B cell (primary cell): ENCODE results near the gene TTYH3. TPM values are rescaled to one million over a fixed set of nuclear protein-coding genes. Genes with fewer than 3 reads are reported as not detected.

Source experiments
- ATAC-seq: fragments of 200-7000 bp; cut with Tn5 transposase; one replicate; pipeline ENCODE4 v1.10.0; 2021; ENCODE audit warnings: low read depth, mild to moderate bottlenecking, moderate number of reproducible peaks, moderate library complexity
- CTCF ChIA-PET: fragments of 350-600 bp; sonication (Branson Sonifier 250); formaldehyde crosslinking; loops from one replicate; lab custom pipeline; 2021; ENCODE audit warnings: antibody characterized with exemption, inconsistent platforms; lab: Charles Lee
- POLR2A ChIA-PET: fragments of 350-600 bp; sonication (Branson Sonifier 250); formaldehyde crosslinking; loops from one replicate; lab custom pipeline; 2021; ENCODE audit warnings: antibody characterized with exemption; lab: Charles Lee
- DNase-seq: peaks from one replicate; pipeline ENCODE4 v3.0.0; 2013
- H2AFZ ChIP-seq: 2 replicates; pipeline ENCODE4 v1.6.1; 2012; ENCODE audit warnings: mild to moderate bottlenecking, low read depth, low read length; ENCODE audit not compliant: insufficient read depth, poor library complexity, severe bottlenecking
- H3K27ac ChIP-seq, 2 donors: 1 replicate in 1 of 2; 2 replicates in 1 of 2; pipeline ENCODE4 v1.5.1; 2012 to 2013; ENCODE audit warnings: low read length in 2 of 2, mild to moderate bottlenecking in 2 of 2, moderate library complexity in 1 of 2
- H3K27me3 ChIP-seq, 4 experiments: fragments of 200-600 bp in 1 of 4; sonication (generic) in 1 of 4; replicated peaks in 1 of 4; 1 replicate in 2 of 4; 2 replicates in 2 of 4; pipeline versions ENCODE4 v1.6.1 to v1.7.0; 2013 to 2016; ENCODE audit warnings: low read length in 3 of 4, mild to moderate bottlenecking in 2 of 4, mixed read lengths in 1 of 4, moderate library complexity in 1 of 4; ENCODE audit not compliant: insufficient read depth in 4 of 4, control insufficient read depth in 3 of 4; ENCODE audit errors: control extremely low read depth in 1 of 4
- H3K36me3 ChIP-seq, 2 experiments: replicated peaks in 1 of 2; 1 replicate in 1 of 2; 2 replicates in 1 of 2; pipeline versions ENCODE4 v1.6.1 to v1.7.1; 2013; ENCODE audit warnings: low read length in 1 of 2; ENCODE audit not compliant: insufficient read depth in 2 of 2, control insufficient read depth in 1 of 2; ENCODE audit errors: control extremely low read depth in 1 of 2, extremely low read depth in 1 of 2
- H3K4me1 ChIP-seq, 2 donors: fragments of 200-600 bp in 1 of 2; sonication (generic) in 1 of 2; 1 replicate in 1 of 2; 2 replicates in 1 of 2; pipeline versions ENCODE4 v1.5.1 to v1.6.1; 2013 to 2017; ENCODE audit warnings: low read length in 2 of 2; ENCODE audit not compliant: control insufficient read depth in 2 of 2, insufficient read depth in 2 of 2
- H3K4me2 ChIP-seq: replicated peaks from 2 replicates; pipeline ENCODE3; 2012; ENCODE audit warnings: mild to moderate bottlenecking, low read depth, low read length; ENCODE audit not compliant: poor library complexity, severe bottlenecking
- H3K4me3 ChIP-seq, 5 experiments: fragments of 200-600 bp in 1 of 5; sonication (generic) in 1 of 5; 1 replicate in 3 of 5; 2 replicates in 2 of 5; pipeline versions ENCODE4 v1.5.1 to v1.7.0; 2011 to 2016; ENCODE audit warnings: low read length in 4 of 5, mild to moderate bottlenecking in 4 of 5, low read depth in 2 of 5, control low read depth in 1 of 5, moderate library complexity in 1 of 5; ENCODE audit not compliant: insufficient read depth in 1 of 5; ENCODE audit errors: control extremely low read depth in 1 of 5, extremely low read depth in 1 of 5
- H3K79me2 ChIP-seq: fragments of 200-600 bp; sonication (generic); one replicate; pipeline ENCODE4 v1.6.0; 2016; ENCODE audit warnings: low read length; ENCODE audit not compliant: control insufficient read depth, insufficient read depth
- H3K9ac ChIP-seq: fragments of 200-600 bp; sonication (generic); 2 replicates; pipeline ENCODE4 v1.6.1; 2017; ENCODE audit warnings: mild to moderate bottlenecking, low read length, moderate library complexity
- H3K9me3 ChIP-seq, 3 donors: one replicate each; pipeline versions ENCODE4 v1.6.1 to v1.7.1; 2013; ENCODE audit warnings: low read length in 2 of 3; ENCODE audit not compliant: control insufficient read depth in 2 of 3, insufficient read depth in 1 of 3; ENCODE audit errors: control extremely low read depth in 1 of 3
- H4K20me1 ChIP-seq: 2 replicates; pipeline ENCODE4 v1.6.0; 2012; ENCODE audit warnings: mild to moderate bottlenecking, low read length; ENCODE audit not compliant: insufficient read depth, control insufficient read depth, poor library complexity, severe bottlenecking
- H3K27ac Mint-ChIP-seq: one replicate; pipeline ENCODE4 v1.8.0; 2021; ENCODE audit warnings: mixed read lengths
- H3K27me3 Mint-ChIP-seq: one replicate; pipeline ENCODE4 v1.8.0; 2021; ENCODE audit warnings: mixed read lengths
- H3K4me1 Mint-ChIP-seq: one replicate; pipeline ENCODE4 v1.8.0; 2021; ENCODE audit warnings: mixed read lengths
- H3K4me3 Mint-ChIP-seq: one replicate; pipeline ENCODE4 v1.8.0; 2021; ENCODE audit warnings: mixed read lengths
- H3K9me3 Mint-ChIP-seq: one replicate; pipeline ENCODE4 v1.8.0; 2022; ENCODE audit warnings: mixed read lengths; ENCODE audit not compliant: insufficient read depth
- EZH2 ChIP-seq: IDR thresholded peaks from 2 replicates; pipeline ENCODE4 v1.6.1; 2012; ENCODE audit warnings: borderline replicate concordance, low read depth, mild to moderate bottlenecking, moderate library complexity, low read length; ENCODE audit not compliant: insufficient read depth, poor library complexity, severe bottlenecking
- WGBS: methylation state at CpG from one replicate; pipeline ENCODE4 v1.1.5; 2013; ENCODE audit warnings: missing lambda C conversion rate; ENCODE audit not compliant: insufficient coverage; 5-methylcytosine and 5-hydroxymethylcytosine counted together
- intact Hi-C: fragments of 100-400 bp; cut with micrococcal nuclease; formaldehyde crosslinking; loops from one replicate; pipeline ENCODE4 v1.10.0; 2022
- polyA plus RNA-seq: library from polyadenylated mRNA; depleted of rRNA; stranded (reverse); fragments of >200 nt; gene quantifications from 2 replicates; pipeline ENCODE4 v1.2.3, GENCODE V29; 2012
- total RNA-seq, 2 donors: library from RNA; stranded (reverse); fragments of 120-200 nt in 1 of 2; gene quantifications; 1 replicate in 1 of 2; 2 replicates in 1 of 2; pipeline versions ENCODE4 v1.2.3 to v1.2.4, GENCODE V29; 2013 to 2022
- TF ChIP-seq, protein P1 (sequence below): fragments of 200-600 bp; IDR thresholded peaks from one replicate; pipeline ENCODE4 v1.8.0; 2022; ENCODE audit warnings: antibody characterized with exemption, mild to moderate bottlenecking

TTYH3 gene
- total and polyA plus RNA-seq, 2 donors (not counting 1 experiment from before 2014, with no cell fraction given) = 8.4 to 48.6 TPM

GRCh38 chr7:2603044-2603965 is 28.5 kb upstream of the TTYH3 start:
- Mint-ChIP-seq H3K4me1 (peaks cover 7% of the 10 kb centered on the region), H3K9me3 (no peaks in the 10 kb centered on the region), H3K27ac (no peak overlapping the region), H3K27me3 (no peaks in the 10 kb centered on the region), H3K4me3 (no peak overlapping the region)
- Histone ChIP-seq H4K20me1 (no peaks in the 10 kb centered on the region), H3K9me3 (no peaks in the 10 kb centered on the region), H3K4me2 (no peak overlapping the region), H3K79me2 (no peaks in the 10 kb centered on the region), H3K27ac (no peak overlapping the region), H3K36me3 (no peaks in the 10 kb centered on the region), H3K9ac (no peak overlapping the region), H3K4me1 (peaks cover 3 to 7% of the 10 kb centered on the region in 2 donors), H2AFZ (no peak overlapping the region), H3K27me3 (no peaks in the 10 kb centered on the region), H3K4me3 (no peak overlapping the region)
- ChIA-PET POLR2A (no interaction called here), CTCF (interaction anchor here (0.7 to 0.9 kb wide), 2 partner anchors 9 to 68 kb away, joined by 3 read pairs; no protein-coding TSS in a partner anchor)
- 97% methylated on average over 32 of the region's 35 CpGs for WGBS
- TF ChIP-seq, protein P1, sequence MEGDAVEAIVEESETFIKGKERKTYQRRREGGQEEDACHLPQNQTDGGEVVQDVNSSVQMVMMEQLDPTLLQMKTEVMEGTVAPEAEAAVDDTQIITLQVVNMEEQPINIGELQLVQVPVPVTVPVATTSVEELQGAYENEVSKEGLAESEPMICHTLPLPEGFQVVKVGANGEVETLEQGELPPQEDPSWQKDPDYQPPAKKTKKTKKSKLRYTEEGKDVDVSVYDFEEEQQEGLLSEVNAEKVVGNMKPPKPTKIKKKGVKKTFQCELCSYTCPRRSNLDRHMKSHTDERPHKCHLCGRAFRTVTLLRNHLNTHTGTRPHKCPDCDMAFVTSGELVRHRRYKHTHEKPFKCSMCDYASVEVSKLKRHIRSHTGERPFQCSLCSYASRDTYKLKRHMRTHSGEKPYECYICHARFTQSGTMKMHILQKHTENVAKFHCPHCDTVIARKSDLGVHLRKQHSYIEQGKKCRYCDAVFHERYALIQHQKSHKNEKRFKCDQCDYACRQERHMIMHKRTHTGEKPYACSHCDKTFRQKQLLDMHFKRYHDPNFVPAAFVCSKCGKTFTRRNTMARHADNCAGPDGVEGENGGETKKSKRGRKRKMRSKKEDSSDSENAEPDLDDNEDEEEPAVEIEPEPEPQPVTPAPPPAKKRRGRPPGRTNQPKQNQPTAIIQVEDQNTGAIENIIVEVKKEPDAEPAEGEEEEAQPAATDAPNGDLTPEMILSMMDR = no peak
- ATAC-seq (no peak), DNase-seq (no peak)
- intact Hi-C loops = no loop called here

- no peaks in the 10 kb centered on the region for H3K79me2 ChIP-seq
- no peak overlapping the region for H3K4me2 ChIP-seq
- intact Hi-C loops = no loop called here
- Mint-ChIP-seq H3K4me1 (peaks cover 20% of the 10 kb centered on the region), H3K27ac (no peak overlapping the region), H3K27me3 (no peaks in the 10 kb centered on the region), H3K9me3 (no peaks in the 10 kb centered on the region), H3K4me3 (no peak overlapping the region)
- no peaks in the 10 kb centered on the region for H4K20me1 ChIP-seq
- ChIA-PET CTCF (interaction anchor here (0.8 kb wide), 1 partner anchor 154 kb away, joined by 4 read pairs; no protein-coding TSS in a partner anchor), POLR2A (no interaction called here)
- H3K36me3 ChIP-seq = no peaks in the 10 kb centered on the region
- peaks cover 13 to 20% of the 10 kb centered on the region in 2 donors for H3K4me1 ChIP-seq
- H2AFZ ChIP-seq = no peak overlapping the region
- no peaks in the 10 kb centered on the region for H3K27me3 ChIP-seq
- no peak for TF ChIP-seq EZH2
- TF ChIP-seq, protein P1 = no peak
- DNase-seq = no peak
- no peak for ATAC-seq
- no peak overlapping the region for H3K27ac ChIP-seq
- no peak overlapping the region for H3K4me3 ChIP-seq
- no peaks in the 10 kb centered on the region for H3K9me3 ChIP-seq
- H3K9ac ChIP-seq = no peak overlapping the region
- 97% methylated on average over 29 of the region's 29 CpGs for WGBS
These were observed 27.1 kb upstream of the TTYH3 start for GRCh38 chr7:2604608-2605174.
